HepG2 (cell line): Measurements from ENCODE around the gene C14orf180. TPM values are rescaled to one million over a fixed set of nuclear protein-coding genes. Genes with fewer than 3 reads are reported as not detected.

ENCODE experiments used
- ATAC-seq: fragments of 200-7000 bp; cut with Tn5 transposase; 3 replicates; pipeline ENCODE4 v1.9.1; 2020; ENCODE audit warnings: mild to moderate bottlenecking, moderate library complexity
- BruUV-seq: library from RNA; stranded (reverse); fragments of 400-500 nt; replicated peaks from 2 replicates; lab custom pipeline; 2021; lab: Mats Ljungman, UMichigan
- CTCF ChIA-PET: fragments of 300-600 bp; formaldehyde crosslinking; extraction: SDS; loops from one replicate; lab custom pipeline; 2021; ENCODE audit warnings: low total read pairs, inconsistent platforms, low intra/inter-chr PET ratio; lab: Yijun Ruan, JAX
- POLR2A ChIA-PET: fragments of 350-600 bp; sonication (Branson Sonifier 250); formaldehyde crosslinking; loops from one replicate; lab custom pipeline; 2020; ENCODE audit warnings: antibody characterized with exemption, inconsistent platforms; lab: Yijun Ruan, JAX
- DNase-seq: peaks from one replicate; pipeline ENCODE4 v3.0.0-alpha.2; 2015; ENCODE audit warnings: low spot score
- FAIRE-seq: peaks from 3 replicates; lab custom pipeline; 2011; peaks lifted over from hg19 to GRCh38; lab: Jason Lieb, UNC
- H2AFZ ChIP-seq: one replicate; pipeline ENCODE4 v1.6.1; 2011; ENCODE audit warnings: low read length, inconsistent platforms
- H3K27ac ChIP-seq: fragments of 300-600 bp; 3 replicates; pipeline ENCODE4 v1.8.0; 2011; ENCODE audit warnings: mixed run types, mild to moderate bottlenecking, mixed read lengths, low read length, inconsistent platforms; ENCODE audit not compliant: insufficient read depth; ENCODE audit errors: extremely low read length
- H3K27me3 ChIP-seq, 2 experiments: fragments of 200-600 bp in 1 of 2; 2 replicates in 1 of 2; 3 replicates in 1 of 2; pipeline versions ENCODE4 v1.6.0 to v1.8.0; 2011; ENCODE audit warnings: low read length in 2 of 2, mild to moderate bottlenecking in 2 of 2, moderate library complexity in 2 of 2, inconsistent platforms in 1 of 2; ENCODE audit not compliant: insufficient read depth in 2 of 2, control insufficient read depth in 1 of 2
- H3K36me3 ChIP-seq, 2 experiments: fragments of 200-600 bp in 1 of 2; replicated peaks in 1 of 2; 2 replicates in 1 of 2; 3 replicates in 1 of 2; pipeline versions ENCODE4 v1.5.1 to v1.8.0; 2011; ENCODE audit warnings: low read length in 2 of 2, inconsistent platforms in 1 of 2; ENCODE audit not compliant: insufficient read depth in 2 of 2, control insufficient read depth in 1 of 2
- H3K4me1 ChIP-seq: 2 replicates; pipeline ENCODE4 v1.5.1; 2012; ENCODE audit warnings: low read length, inconsistent platforms; ENCODE audit not compliant: insufficient read depth
- H3K4me2 ChIP-seq: 2 replicates; pipeline ENCODE4 v1.6.0; 2011; ENCODE audit warnings: low read depth, low read length, inconsistent platforms
- H3K4me3 ChIP-seq, 3 experiments: fragments of 200-600 bp in 1 of 3; sonication (generic), shearing (Covaris generic) in 1 of 3; replicated peaks in 1 of 3; 2 replicates each; pipeline ENCODE4 v1.5.1; 2011 to 2016; ENCODE audit warnings: low read length in 3 of 3, inconsistent platforms in 2 of 3, low read depth in 2 of 3, mild to moderate bottlenecking in 2 of 3, control low read depth in 1 of 3, mixed read lengths in 1 of 3; ENCODE audit not compliant: insufficient read depth in 1 of 3
- H3K79me2 ChIP-seq: one replicate; pipeline ENCODE4 v1.6.1; 2011; ENCODE audit warnings: low read length, inconsistent platforms; ENCODE audit not compliant: insufficient read depth
- H3K9ac ChIP-seq: 2 replicates; pipeline ENCODE4 v1.6.0; 2011; ENCODE audit warnings: mild to moderate bottlenecking, low read depth, low read length, inconsistent platforms; ENCODE audit not compliant: insufficient read depth
- H3K9me3 ChIP-seq: 2 replicates; pipeline ENCODE4 v1.5.1; 2012; ENCODE audit warnings: mild to moderate bottlenecking, low read length
- H4K20me1 ChIP-seq: 2 replicates; pipeline ENCODE4 v1.6.0; 2011; ENCODE audit warnings: inconsistent platforms, mild to moderate bottlenecking, low read length, moderate library complexity; ENCODE audit not compliant: insufficient read depth
- BCLAF1 ChIP-seq: fragments of 450-650 bp; IDR thresholded peaks from 2 replicates; pipeline ENCODE4 v1.6.1; 2017; ENCODE audit warnings: mild to moderate bottlenecking
- DR1 ChIP-seq: sonication (generic); formaldehyde crosslinking; IDR thresholded peaks from 2 replicates; pipeline ENCODE4 v1.8.0; 2021; ENCODE audit warnings: mild to moderate bottlenecking, missing genetic modification reagents, inconsistent platforms
- EEA1 ChIP-seq: sonication (generic); formaldehyde crosslinking; IDR thresholded peaks from 2 replicates; pipeline ENCODE4 v1.5.1; 2020; ENCODE audit warnings: mild to moderate bottlenecking, missing genetic modification reagents, borderline replicate concordance
- SYNCRIP ChIP-seq: fragments of 200-400 bp; formaldehyde crosslinking; IDR thresholded peaks from 2 replicates; pipeline ENCODE4 v1.6.1; 2018; ENCODE audit warnings: mild to moderate bottlenecking, low read depth, low read length; ENCODE audit not compliant: insufficient read depth
- TAF1 ChIP-seq: sonication (generic); formaldehyde crosslinking; IDR thresholded peaks from 2 replicates; pipeline ENCODE4 v1.4.0; 2020; ENCODE audit warnings: missing genetic modification reagents
- TBL1XR1 ChIP-seq: fragments of 150-350 bp; IDR thresholded peaks from 2 replicates; pipeline ENCODE4 v1.6.1; 2014; ENCODE audit warnings: borderline replicate concordance, low read length; ENCODE audit not compliant: partially characterized antibody
- YEATS4 ChIP-seq: sonication (generic); formaldehyde crosslinking; IDR thresholded peaks from 2 replicates; pipeline ENCODE4 v1.4.0; 2020; ENCODE audit warnings: missing genetic modification reagents, borderline replicate concordance
- ZFP90 ChIP-seq: sonication (generic); formaldehyde crosslinking; IDR thresholded peaks from 2 replicates; pipeline ENCODE4 v1.8.0; 2022; ENCODE audit warnings: missing genetic modification reagents, mild to moderate bottlenecking, inconsistent platforms, borderline replicate concordance
- ZFYVE20 ChIP-seq: sonication (generic); formaldehyde crosslinking; IDR thresholded peaks from 2 replicates; pipeline ENCODE4 v1.8.0; 2023; ENCODE audit warnings: low read depth, mild to moderate bottlenecking, moderate library complexity, missing genetic modification reagents, borderline replicate concordance
- ZHX1 ChIP-seq: sonication (generic); formaldehyde crosslinking; IDR thresholded peaks from 2 replicates; pipeline ENCODE4 v1.8.1; 2022; ENCODE audit warnings: low read depth, mild to moderate bottlenecking, missing genetic modification reagents
- ZNF317 ChIP-seq: sonication (generic); formaldehyde crosslinking; IDR thresholded peaks from 2 replicates; pipeline ENCODE4 v1.5.0; 2020; ENCODE audit warnings: mild to moderate bottlenecking, missing genetic modification reagents
- ZNF552 ChIP-seq: sonication (generic); formaldehyde crosslinking; IDR thresholded peaks from 2 replicates; pipeline ENCODE4 v1.9.0; 2022; ENCODE audit warnings: missing genetic modification reagents, mild to moderate bottlenecking, borderline replicate concordance
- ZNF704 ChIP-seq: sonication (generic); formaldehyde crosslinking; IDR thresholded peaks from 2 replicates; pipeline ENCODE4 v1.8.1; 2023; ENCODE audit warnings: mild to moderate bottlenecking, inconsistent platforms, moderate library complexity, missing genetic modification reagents, borderline replicate concordance
- ZNF761 ChIP-seq: sonication (generic); formaldehyde crosslinking; conservative IDR thresholded peaks from 2 replicates; pipeline ENCODE4 v1.4.0; 2020; ENCODE audit warnings: mild to moderate bottlenecking, missing genetic modification reagents
- ZSCAN9 ChIP-seq: IDR thresholded peaks from 2 replicates; pipeline ENCODE4 v1.6.1; 2016; ENCODE audit warnings: borderline replicate concordance
- WGBS: methylation state at CpG from one replicate; pipeline ENCODE4 v1.1.6; 2017; ENCODE audit warnings: low lambda C conversion rate; 5-methylcytosine and 5-hydroxymethylcytosine counted together
- in situ Hi-C: cut with HindIII; loops from 2 replicates; pipeline ENCODE4 v1.10.0; 2017; ENCODE audit warnings: low pct_unique_long_range_greater_than_20kb; ENCODE audit not compliant: extremely low pct_ligation_motif_present
- intact Hi-C: fragments of 100-400 bp; cut with micrococcal nuclease; formaldehyde crosslinking; loops from one replicate; pipeline ENCODE4 v1.10.0; 2022; ENCODE audit not compliant: unreplicated experiment
- polyA plus RNA-seq, 8 experiments: library from polyadenylated mRNA; depleted of rRNA in 3 of 8; stranded (reverse) in 7 of 8; unstranded in 1 of 8; fragments of >200 nt; fragmentation: Illumina TruSeq in 4 of 8; extraction: Trizol in 4 of 8; gene quantifications; 2 replicates each; pipeline versions ENCODE4 v1.2.1 to v1.2.3, GENCODE V29; 2011 to 2016; ENCODE audit warnings: low read depth in 4 of 8, missing spikeins in 1 of 8, mixed read lengths in 1 of 8; ENCODE audit not compliant: insufficient read depth in 1 of 8
- total RNA-seq, 5 experiments: library from RNA; depleted of rRNA; stranded (reverse); fragments of >200 nt; fragmentation: Illumina TruSeq; extraction: Trizol; gene quantifications; 2 replicates each; pipeline ENCODE4 v1.2.3, GENCODE V29; 2016; ENCODE audit warnings: low read depth in 1 of 5

The C14orf180 gene
- total and polyA plus RNA-seq, 2 of the 13 experiments (the other 11 are each of a cell fraction or from before 2014, with no cell fraction given) = not detected

GRCh38 chr14:104582005-104582404, 2.4 kb downstream of the C14orf180 start:
- Histone ChIP-seq H3K4me1 (peaks cover 9% of the 10 kb centered on the region), H2AFZ (no peak overlapping the region), H3K36me3 (no peaks in the 10 kb centered on the region), H3K4me3 (no peak overlapping the region), H3K9ac (no peak overlapping the region), H3K9me3 (no peaks in the 10 kb centered on the region), H3K27me3 (peaks cover 25 to 89% of the 10 kb centered on the region in 2 experiments), H4K20me1 (no peaks in the 10 kb centered on the region), H3K79me2 (no peaks in the 10 kb centered on the region), H3K27ac (no peak overlapping the region), H3K4me2 (no peak overlapping the region)
- ChIA-PET POLR2A (no interaction called here), CTCF (no interaction called here)
- 29% methylated on average over 11 of the region's 20 CpGs for WGBS
- intact Hi-C loops = no loop called here
- in situ Hi-C loops = no loop called here
- TF ChIP-seq ZNF317 (CRISPR knock-in tag) (no peak), YEATS4 (CRISPR knock-in tag) (no peak), TAF1 (CRISPR knock-in tag) (no peak), ZNF761 (CRISPR knock-in tag) (no peak), EEA1 (CRISPR knock-in tag) (no peak), TBL1XR1 (no peak), ZFYVE20 (CRISPR knock-in tag) (no peak), ZHX1 (CRISPR knock-in tag) (no peak), SYNCRIP (no peak), ZSCAN9 (CRISPR knock-in tag) (no peak), ZFP90 (CRISPR knock-in tag) (no peak), BCLAF1 (no peak), DR1 (no peak), ZNF704 (no peak), ZNF552 (no peak)
- no peak for DNase-seq
- FAIRE-seq = no peak
- no TSS peak for BruUV-seq
- ATAC-seq = no peak
